BJ (cell line): Measurements from ENCODE around the gene FBXO21. TPM values are rescaled to one million over a fixed set of nuclear protein-coding genes. Genes with fewer than 3 reads are reported as not detected.

Experiments
- CTCF ChIA-PET: fragments of 350-600 bp; formaldehyde crosslinking; extraction: SDS; loops from one replicate; lab custom pipeline; 2021; ENCODE audit warnings: antibody characterized with exemption, inconsistent platforms; lab: Yijun Ruan, JAX
- POLR2A ChIA-PET: fragments of 300-600 bp; sonication (Branson Sonifier 250); formaldehyde crosslinking; extraction: SDS; loops from one replicate; lab custom pipeline; 2021; ENCODE audit warnings: antibody characterized with exemption; lab: Charles Lee
- DNase-seq: peaks from one replicate; pipeline ENCODE4 v3.0.0-alpha.2; 2011; ENCODE audit warnings: low read depth
- H3K27me3 ChIP-seq: 2 replicates; pipeline ENCODE4 v1.6.0; 2011; ENCODE audit warnings: low read length; ENCODE audit not compliant: control insufficient read depth, insufficient read depth
- H3K36me3 ChIP-seq: 2 replicates; pipeline ENCODE4 v1.5.1; 2011; ENCODE audit warnings: low read length; ENCODE audit not compliant: control insufficient read depth, insufficient read depth
- H3K4me3 ChIP-seq: 2 replicates; pipeline ENCODE4 v1.5.1; 2011; ENCODE audit warnings: low read depth, mild to moderate bottlenecking, control low read depth, low read length
- polyA plus RNA-seq: library from polyadenylated mRNA; depleted of rRNA; stranded (reverse); fragments of >200 nt; gene quantifications from 2 replicates; pipeline ENCODE4 v1.2.3, GENCODE V29; 2011
- TF ChIP-seq, protein P1 (sequence below): IDR thresholded peaks from 2 replicates; pipeline ENCODE4 v1.5.1; 2011; ENCODE audit warnings: low read depth, mild to moderate bottlenecking, control low read depth, inconsistent platforms, low read length, moderate library complexity; ENCODE audit not compliant: insufficient read depth

The FBXO21 gene
- polyA plus RNA-seq, 1 experiment: 28.9 TPM

DNA sequence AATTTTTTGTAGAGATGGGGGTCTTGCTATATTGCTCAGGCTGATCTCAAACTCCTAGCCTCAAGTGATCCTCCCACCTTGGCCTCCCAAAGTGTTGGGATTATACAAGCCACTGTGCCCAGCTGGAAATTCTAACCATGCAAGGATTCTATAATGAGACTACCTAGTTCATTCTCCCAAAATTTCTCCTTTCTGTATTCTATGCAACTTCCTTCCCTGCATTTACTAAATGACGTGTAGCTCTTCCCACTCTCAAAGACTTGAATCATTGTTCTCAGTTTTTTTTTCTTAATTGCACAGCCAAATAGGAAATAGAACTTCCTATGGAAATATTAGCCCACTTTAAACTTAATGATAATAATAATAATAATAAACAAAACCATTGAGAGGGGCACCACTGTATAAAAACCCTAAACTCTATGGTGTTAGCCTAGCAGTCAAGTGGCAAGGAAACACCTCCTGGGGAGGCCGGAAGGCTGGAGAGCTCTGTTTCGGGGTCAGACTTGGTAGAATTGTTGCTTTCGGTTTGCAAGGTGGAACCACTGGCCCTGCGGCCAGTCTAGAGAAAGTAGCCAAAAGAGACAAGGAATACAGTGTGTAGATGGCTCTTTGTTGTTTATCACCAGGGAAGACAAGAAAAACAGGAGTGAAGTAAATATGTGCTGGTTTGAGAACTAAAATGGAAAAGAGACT is 51.1 kb downstream of the FBXO21 start:
- DNase-seq: no peak
- TF ChIP-seq, protein P1, sequence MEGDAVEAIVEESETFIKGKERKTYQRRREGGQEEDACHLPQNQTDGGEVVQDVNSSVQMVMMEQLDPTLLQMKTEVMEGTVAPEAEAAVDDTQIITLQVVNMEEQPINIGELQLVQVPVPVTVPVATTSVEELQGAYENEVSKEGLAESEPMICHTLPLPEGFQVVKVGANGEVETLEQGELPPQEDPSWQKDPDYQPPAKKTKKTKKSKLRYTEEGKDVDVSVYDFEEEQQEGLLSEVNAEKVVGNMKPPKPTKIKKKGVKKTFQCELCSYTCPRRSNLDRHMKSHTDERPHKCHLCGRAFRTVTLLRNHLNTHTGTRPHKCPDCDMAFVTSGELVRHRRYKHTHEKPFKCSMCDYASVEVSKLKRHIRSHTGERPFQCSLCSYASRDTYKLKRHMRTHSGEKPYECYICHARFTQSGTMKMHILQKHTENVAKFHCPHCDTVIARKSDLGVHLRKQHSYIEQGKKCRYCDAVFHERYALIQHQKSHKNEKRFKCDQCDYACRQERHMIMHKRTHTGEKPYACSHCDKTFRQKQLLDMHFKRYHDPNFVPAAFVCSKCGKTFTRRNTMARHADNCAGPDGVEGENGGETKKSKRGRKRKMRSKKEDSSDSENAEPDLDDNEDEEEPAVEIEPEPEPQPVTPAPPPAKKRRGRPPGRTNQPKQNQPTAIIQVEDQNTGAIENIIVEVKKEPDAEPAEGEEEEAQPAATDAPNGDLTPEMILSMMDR: no peak
- CTCF ChIA-PET: interaction anchor here (0.6 to 1.5 kb wide), 3 partner anchors 9 to 25 kb away, joined by 3 to 5 read pairs (median 4); no protein-coding TSS in a partner anchor
- Histone ChIP-seq H3K27me3 (no peaks in the 10 kb centered on the region), H3K4me3 (no peak overlapping the region), H3K36me3 (peaks cover 2% of the 10 kb centered on the region)
- POLR2A ChIA-PET: no interaction called here

DNA sequence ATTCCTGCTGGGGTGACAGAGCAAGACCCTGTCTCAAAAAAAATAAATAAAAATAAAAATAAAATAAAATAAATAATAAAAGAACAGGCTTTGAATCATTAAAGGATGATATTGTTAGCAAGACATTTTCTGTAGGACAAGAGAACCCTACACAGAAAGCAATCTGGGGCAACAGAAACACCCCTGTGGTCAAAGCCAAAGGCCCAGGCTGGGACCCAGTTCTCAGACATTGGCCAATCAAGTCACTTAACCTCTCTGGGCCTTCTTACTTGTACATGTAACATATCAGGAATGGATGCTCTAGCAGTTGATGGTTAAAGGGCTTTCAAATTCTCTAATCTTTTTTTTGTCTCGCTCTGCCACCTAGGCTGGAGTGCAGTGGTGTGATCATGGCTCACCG is 55.5 kb downstream of the FBXO21 start:
- H3K36me3 ChIP-seq: no peaks in the 10 kb centered on the region
- POLR2A ChIA-PET: no interaction called here

DNA sequence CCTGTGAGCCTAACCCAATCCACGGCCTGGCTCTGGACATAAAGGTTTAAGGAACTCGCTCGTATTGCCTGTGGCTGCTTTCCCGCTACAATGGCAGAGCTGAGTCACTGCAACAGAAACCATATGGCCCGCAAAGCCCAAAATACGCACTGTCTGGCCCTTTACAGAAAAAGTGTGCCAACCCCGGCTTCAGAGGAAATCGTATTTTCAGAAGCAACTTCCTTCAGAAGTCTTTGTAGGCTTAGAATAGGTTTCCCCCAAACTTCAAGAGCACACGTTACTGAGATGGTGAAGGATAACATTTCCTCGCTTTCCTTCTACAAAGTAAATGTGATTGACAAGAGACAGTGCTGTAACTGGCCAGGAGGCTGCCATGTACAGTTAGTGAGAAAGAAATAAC is 56.2 kb downstream of the FBXO21 start:
- POLR2A ChIA-PET: no interaction called here
- CTCF ChIA-PET: interaction anchor here (1.7 kb wide), 1 partner anchor 10 kb away, joined by 5 read pairs; no protein-coding TSS in a partner anchor
- no peaks in the 10 kb centered on the region for H3K36me3 ChIP-seq
- TF ChIP-seq, protein P1: no peak
- no peak for DNase-seq
- H3K4me3 ChIP-seq: no peak overlapping the region
- H3K27me3 ChIP-seq: no peaks in the 10 kb centered on the region

More for the DNA sequence above, 55.5 kb downstream of the FBXO21 start:
- TF ChIP-seq, protein P1: no peak
- no peak overlapping the region for H3K4me3 ChIP-seq
- no peaks in the 10 kb centered on the region for H3K27me3 ChIP-seq
- DNase-seq: no peak
- CTCF ChIA-PET: interaction anchor here (1.7 kb wide), 1 partner anchor 10 kb away, joined by 5 read pairs; no protein-coding TSS in a partner anchor

DNA sequence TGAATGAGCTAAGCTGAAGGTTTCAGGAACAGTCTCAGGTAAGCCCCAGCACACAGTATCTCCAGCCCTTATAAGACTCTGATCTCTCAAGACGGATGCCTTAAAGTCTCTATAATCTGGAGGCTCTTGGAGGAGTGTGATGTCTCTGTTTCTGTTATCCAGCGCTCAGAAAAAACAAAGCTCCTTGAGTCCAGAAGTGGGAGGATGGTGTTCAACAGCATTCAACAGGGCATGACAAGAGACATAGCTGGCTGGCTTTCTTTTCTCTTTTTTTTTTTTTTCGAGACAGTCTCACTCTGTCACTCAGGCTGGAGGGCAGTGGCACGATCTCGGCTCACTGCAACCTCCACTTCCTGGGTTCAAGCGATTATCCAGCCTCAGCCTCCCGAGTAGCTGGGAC is 59.5 kb downstream of the FBXO21 start:
- ChIA-PET CTCF (interaction anchor here (1.0 to 1.6 kb wide), 3 partner anchors 8 to 18 kb away, joined by 3 to 4 read pairs (median 4); no protein-coding TSS in a partner anchor), POLR2A (no interaction called here)
- no peak overlapping the region for H3K4me3 ChIP-seq
- TF ChIP-seq, protein P1: no peak
- H3K36me3 ChIP-seq: no peaks in the 10 kb centered on the region
- H3K27me3 ChIP-seq: no peaks in the 10 kb centered on the region
- no peak for DNase-seq

DNA sequence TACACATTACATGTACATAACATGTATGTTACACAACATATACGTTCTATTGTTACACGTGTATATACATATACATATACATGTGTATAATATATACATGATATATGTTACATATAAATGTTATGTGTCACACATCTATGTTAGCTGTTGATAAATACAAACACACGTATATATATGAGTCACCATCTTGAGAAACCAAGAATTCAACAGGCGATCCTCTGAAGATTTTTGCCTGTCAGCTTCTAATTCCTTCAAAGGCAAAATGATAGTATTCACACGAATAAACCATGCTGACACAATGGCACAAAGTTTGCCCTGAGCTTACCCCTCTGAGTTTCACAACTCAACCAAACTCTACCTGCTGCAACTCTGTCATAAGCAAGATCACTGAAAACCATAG is 60.9 kb downstream of the FBXO21 start:
- POLR2A ChIA-PET: no interaction called here
- CTCF ChIA-PET: interaction anchor here (1.0 to 1.6 kb wide), 2 partner anchors 9 to 10 kb away, joined by 4 read pairs; no protein-coding TSS in a partner anchor

More for the DNA sequence above, 60.9 kb downstream of the FBXO21 start:
- TF ChIP-seq, protein P1: no peak
- DNase-seq: no peak
- H3K36me3 ChIP-seq: no peaks in the 10 kb centered on the region
- no peak overlapping the region for H3K4me3 ChIP-seq
- H3K27me3 ChIP-seq: no peaks in the 10 kb centered on the region
